ENCODE data around the gene HBZ.
"Not testable (repeated sequence)": the region's sequence is repeated elsewhere in the genome, so short reads cannot be mapped to it uniquely, and the experiment has no call there.

HBZ gene

GRCh38 chr16:193441-193840 lies 41.0 kb downstream of the HBZ start:
- Mint-ChIP-seq H3K27ac (no peak overlapping the region), H3K36me3 (ENCODE audit: low read depth) (peaks cover 76% of the 10 kb centered on the region), H3K27me3 (no peaks in the 10 kb centered on the region), H3K9me3 (no peaks in the 10 kb centered on the region), H3K4me1 (ENCODE audit: low read depth) (no peaks in the 10 kb centered on the region), H3K4me3 (no peak overlapping the region)

GRCh38 chr16:194516-194915 lies 42.1 kb downstream of the HBZ start:
- Mint-ChIP-seq H3K27me3 (no peaks in the 10 kb centered on the region), H3K9me3 (no peaks in the 10 kb centered on the region), H3K36me3 (ENCODE audit: low read depth) (peaks cover 74% of the 10 kb centered on the region)

GRCh38 chr16:200388-200787 lies 47.9 kb downstream of the HBZ start:
- H3K9me3 Mint-ChIP-seq, result no peaks in the 10 kb centered on the region

More at GRCh38 chr16:194516-194915, 42.1 kb downstream of the HBZ start:
- Mint-ChIP-seq H3K4me1 (ENCODE audit: low read depth) (no peaks in the 10 kb centered on the region), H3K27ac (no peak overlapping the region), H3K4me3 (no peak overlapping the region)

GRCh38 chr16:203246-203645 lies 50.8 kb downstream of the HBZ start:
- no peaks in the 10 kb centered on the region for H3K27me3 Mint-ChIP-seq
- no peaks in the 10 kb centered on the region for H3K9me3 Mint-ChIP-seq
- no peak overlapping the region for H3K4me3 Mint-ChIP-seq
- H3K4me1 Mint-ChIP-seq (ENCODE audit: low read depth), result no peaks in the 10 kb centered on the region
- H3K27ac Mint-ChIP-seq, result no peak overlapping the region
- peaks cover 59% of the 10 kb centered on the region for H3K36me3 Mint-ChIP-seq (ENCODE audit: low read depth)

More at GRCh38 chr16:200388-200787, 47.9 kb downstream of the HBZ start:
- Mint-ChIP-seq H3K4me1 (ENCODE audit: low read depth) (no peaks in the 10 kb centered on the region), H3K36me3 (ENCODE audit: low read depth) (peaks cover 64% of the 10 kb centered on the region), H3K4me3 (no peak overlapping the region), H3K27ac (no peak overlapping the region), H3K27me3 (no peaks in the 10 kb centered on the region)

- H3K9me3 Mint-ChIP-seq, H3K27me3 Mint-ChIP-seq: not testable (repeated sequence)
- peaks cover 59% of the 10 kb centered on the region for H3K36me3 Mint-ChIP-seq (ENCODE audit: low read depth)
Observed at GRCh38 chr16:204046-204445, 51.6 kb downstream of the HBZ start.

More at GRCh38 chr16:204046-204445, 51.6 kb downstream of the HBZ start:
- H3K4me1 Mint-ChIP-seq (ENCODE audit: low read depth); H3K4me3 Mint-ChIP-seq; H3K27ac Mint-ChIP-seq: not testable (repeated sequence)
